Endodermal cell (in vitro differentiated cells): ENCODE measurements around the gene FBXO47. TPM values are rescaled to one million over a fixed set of nuclear protein-coding genes. Genes with fewer than 3 reads are reported as not detected.
"Not testable (repeated sequence)": the region's sequence is repeated elsewhere in the genome, so short reads cannot be mapped to it uniquely, and the experiment has no call there.

ENCODE experiments used
- DNase-seq: peaks from one replicate; pipeline ENCODE4 v3.0.0-alpha.2; 2017
- H3K27ac ChIP-seq: 2 replicates; pipeline ENCODE4 v1.5.1; 2013; ENCODE audit warnings: mild to moderate bottlenecking, low read depth, low read length, moderate library complexity
- H3K27me3 ChIP-seq: 2 replicates; pipeline ENCODE4 v1.6.1; 2013; ENCODE audit warnings: mild to moderate bottlenecking, low read length, moderate library complexity; ENCODE audit not compliant: insufficient read depth, control insufficient read depth, poor library complexity, severe bottlenecking
- H3K36me3 ChIP-seq: 2 replicates; pipeline ENCODE4 v1.7.0; 2013; ENCODE audit warnings: mild to moderate bottlenecking, low read length, moderate library complexity; ENCODE audit not compliant: control insufficient read depth, insufficient read depth
- H3K4me1 ChIP-seq: one replicate; pipeline ENCODE4 v1.7.0; 2013; ENCODE audit warnings: low read length; ENCODE audit not compliant: control insufficient read depth, insufficient read depth
- H3K4me3 ChIP-seq: 2 replicates; pipeline ENCODE4 v1.5.1; 2013; ENCODE audit warnings: mild to moderate bottlenecking, low read length, moderate library complexity
- H3K9ac ChIP-seq: 2 replicates; pipeline ENCODE4 v1.6.1; 2013; ENCODE audit warnings: mild to moderate bottlenecking, low read length, moderate library complexity; ENCODE audit not compliant: poor library complexity, severe bottlenecking; ENCODE audit errors: extremely low read depth
- H3K9me3 ChIP-seq: 2 replicates; pipeline ENCODE4 v1.6.1; 2013; ENCODE audit warnings: mild to moderate bottlenecking, low read length, moderate library complexity; ENCODE audit not compliant: control insufficient read depth
- H3K27ac Mint-ChIP-seq: 2 replicates; pipeline ENCODE4 v1.8.0; 2020; ENCODE audit warnings: mixed read lengths
- H3K27me3 Mint-ChIP-seq: 2 replicates; pipeline ENCODE4 v1.8.0; 2021; ENCODE audit warnings: mild to moderate bottlenecking, mixed read lengths; ENCODE audit not compliant: insufficient read depth
- H3K36me3 Mint-ChIP-seq: 2 replicates; pipeline ENCODE4 v1.8.0; 2020; ENCODE audit warnings: low read depth, mixed read lengths
- H3K4me1 Mint-ChIP-seq: 2 replicates; pipeline ENCODE4 v1.8.0; 2020; ENCODE audit warnings: mixed read lengths
- H3K4me3 Mint-ChIP-seq: 2 replicates; pipeline ENCODE4 v1.8.0; 2020; ENCODE audit warnings: mild to moderate bottlenecking, moderate library complexity, mixed read lengths
- H3K9me3 Mint-ChIP-seq: 2 replicates; pipeline ENCODE4 v1.8.0; 2020; ENCODE audit warnings: mild to moderate bottlenecking, mixed read lengths
- WGBS, 2 experiments: methylation state at CpG; one replicate each; pipeline versions ENCODE4 v1.1.5 to v1.1.7; 2013; ENCODE audit warnings: missing lambda C conversion rate in 2 of 2, mixed read lengths in 1 of 2; ENCODE audit not compliant: insufficient coverage in 1 of 2, insufficient read length in 1 of 2; 5-methylcytosine and 5-hydroxymethylcytosine counted together
- total RNA-seq, 2 donors: library from RNA; stranded (reverse); fragmentation: NEBNext Ultra II Directional in 1 of 2; extraction: Animal tissue kit (Norgen Biotek cat#: 25700) in 1 of 2; gene quantifications; 2 replicates in 1 of 2; 3 replicates in 1 of 2; pipeline ENCODE4 v1.2.1, GENCODE V29; 2021
- TF ChIP-seq, protein P1 (sequence below): fragments of 200-600 bp; sonication (generic); conservative IDR thresholded peaks from 2 replicates; pipeline ENCODE4 v1.5.0; 2021; ENCODE audit warnings: antibody characterized with exemption, mild to moderate bottlenecking

FBXO47 gene
- total RNA-seq, 2 donors from 2014 or later = not detected

DNA sequence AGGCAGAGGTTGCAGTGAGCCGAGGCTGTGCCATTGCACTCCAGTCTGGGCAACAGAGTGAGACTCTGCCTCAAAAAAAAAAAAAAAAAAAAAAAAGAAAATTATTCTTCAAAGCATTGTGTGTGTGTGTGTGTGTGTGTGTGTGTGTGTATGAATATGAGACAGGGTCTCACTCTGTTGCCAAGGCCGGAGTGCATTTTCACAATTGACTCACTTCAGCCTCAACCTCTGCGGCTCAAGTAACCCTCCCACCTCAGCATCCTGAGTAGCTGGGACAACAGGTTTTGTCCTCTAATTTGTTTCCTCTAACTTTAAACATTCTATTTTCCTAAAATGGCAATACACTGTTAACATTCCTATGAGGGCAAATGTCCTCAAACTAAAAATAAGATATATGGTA lies 7.7 kb downstream of the FBXO47 start:
- H3K9me3 Mint-ChIP-seq = no peaks in the 10 kb centered on the region
- WGBS, 2 experiments = 99% methylated on average over 3 of the region's 3 CpGs; no CpG with 5 or more reads in 1 of the 2 experiments
- no peak overlapping the region for H3K27ac Mint-ChIP-seq

DNA sequence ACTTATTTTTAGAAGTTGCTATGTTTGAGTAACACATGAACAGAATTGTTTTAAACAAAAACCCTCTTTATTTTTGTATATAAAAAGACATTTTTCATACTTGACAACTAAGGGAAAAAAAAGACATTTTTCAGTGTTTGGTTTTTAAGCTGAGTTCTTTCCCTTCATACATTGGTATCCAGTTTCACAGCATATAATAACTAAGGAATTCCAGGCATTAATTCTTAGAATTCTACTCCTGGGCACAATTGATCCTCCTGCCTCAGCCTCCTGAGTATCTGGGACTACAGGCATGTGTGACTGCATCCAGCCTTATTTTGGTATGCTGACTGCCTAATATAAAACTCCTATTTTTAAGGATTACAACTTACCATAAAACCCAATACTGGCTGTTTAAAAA lies 8.4 kb downstream of the FBXO47 start:
- no peaks in the 10 kb centered on the region for H3K36me3 Mint-ChIP-seq
- DNase-seq = no peak
- H3K9me3 Mint-ChIP-seq = no peaks in the 10 kb centered on the region
- H3K4me3 Mint-ChIP-seq = no peak overlapping the region
- Histone ChIP-seq H3K27me3 (no peaks in the 10 kb centered on the region), H3K27ac (no peak overlapping the region), H3K9ac (no peak overlapping the region), H3K36me3 (no peaks in the 10 kb centered on the region), H3K4me3 (no peak overlapping the region), H3K9me3 (no peaks in the 10 kb centered on the region), H3K4me1 (no peaks in the 10 kb centered on the region)
- H3K4me1 Mint-ChIP-seq = no peaks in the 10 kb centered on the region
- no peak overlapping the region for H3K27ac Mint-ChIP-seq
- H3K27me3 Mint-ChIP-seq = no peaks in the 10 kb centered on the region
- TF ChIP-seq, protein P1, sequence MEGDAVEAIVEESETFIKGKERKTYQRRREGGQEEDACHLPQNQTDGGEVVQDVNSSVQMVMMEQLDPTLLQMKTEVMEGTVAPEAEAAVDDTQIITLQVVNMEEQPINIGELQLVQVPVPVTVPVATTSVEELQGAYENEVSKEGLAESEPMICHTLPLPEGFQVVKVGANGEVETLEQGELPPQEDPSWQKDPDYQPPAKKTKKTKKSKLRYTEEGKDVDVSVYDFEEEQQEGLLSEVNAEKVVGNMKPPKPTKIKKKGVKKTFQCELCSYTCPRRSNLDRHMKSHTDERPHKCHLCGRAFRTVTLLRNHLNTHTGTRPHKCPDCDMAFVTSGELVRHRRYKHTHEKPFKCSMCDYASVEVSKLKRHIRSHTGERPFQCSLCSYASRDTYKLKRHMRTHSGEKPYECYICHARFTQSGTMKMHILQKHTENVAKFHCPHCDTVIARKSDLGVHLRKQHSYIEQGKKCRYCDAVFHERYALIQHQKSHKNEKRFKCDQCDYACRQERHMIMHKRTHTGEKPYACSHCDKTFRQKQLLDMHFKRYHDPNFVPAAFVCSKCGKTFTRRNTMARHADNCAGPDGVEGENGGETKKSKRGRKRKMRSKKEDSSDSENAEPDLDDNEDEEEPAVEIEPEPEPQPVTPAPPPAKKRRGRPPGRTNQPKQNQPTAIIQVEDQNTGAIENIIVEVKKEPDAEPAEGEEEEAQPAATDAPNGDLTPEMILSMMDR = no peak

More for the DNA sequence above, 7.7 kb downstream of the FBXO47 start:
- Histone ChIP-seq H3K27ac (no peak overlapping the region), H3K9ac (no peak overlapping the region), H3K9me3 (no peaks in the 10 kb centered on the region), H3K4me3 (no peak overlapping the region), H3K4me1 (no peaks in the 10 kb centered on the region), H3K27me3 (no peaks in the 10 kb centered on the region), H3K36me3 (no peaks in the 10 kb centered on the region)
- Mint-ChIP-seq H3K4me3 (no peak overlapping the region), H3K36me3 (no peaks in the 10 kb centered on the region), H3K27me3 (no peaks in the 10 kb centered on the region), H3K4me1 (no peaks in the 10 kb centered on the region)
- no peak for DNase-seq
- TF ChIP-seq, protein P1 = no peak

DNA sequence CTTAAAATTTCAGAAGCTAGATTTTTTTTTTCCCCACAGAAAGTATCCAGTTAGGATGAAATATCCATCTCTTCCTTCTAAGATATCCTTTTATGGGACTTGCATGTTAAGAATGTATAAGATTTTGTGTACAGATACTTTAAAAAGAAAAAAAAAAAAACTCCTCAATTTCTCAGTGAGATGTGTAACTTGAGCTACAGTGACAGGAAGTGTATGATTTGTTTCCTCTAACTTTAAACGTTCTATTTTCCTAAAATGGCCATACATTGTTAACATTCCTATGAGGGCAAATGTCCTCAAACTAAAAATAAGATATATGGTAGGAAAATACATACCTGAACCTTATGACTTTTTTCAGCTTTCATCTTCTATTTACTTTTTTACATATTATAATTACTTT lies 8.9 kb downstream of the FBXO47 start:
- TF ChIP-seq, protein P1 = no peak
- Histone ChIP-seq H3K4me3 (no peak overlapping the region), H3K36me3 (no peaks in the 10 kb centered on the region), H3K27ac (no peak overlapping the region), H3K9ac (no peak overlapping the region), H3K27me3 (no peaks in the 10 kb centered on the region), H3K9me3 (no peaks in the 10 kb centered on the region), H3K4me1 (no peaks in the 10 kb centered on the region)
- no peaks in the 10 kb centered on the region for H3K9me3 Mint-ChIP-seq
- H3K36me3 Mint-ChIP-seq = no peaks in the 10 kb centered on the region
- H3K4me1 Mint-ChIP-seq = no peaks in the 10 kb centered on the region
- H3K27ac Mint-ChIP-seq = no peak overlapping the region
- DNase-seq = no peak
- H3K27me3 Mint-ChIP-seq = no peaks in the 10 kb centered on the region
- WGBS, 2 experiments = 60% methylated on average over 1 of the region's 1 CpG; no CpG with 5 or more reads in 1 of the 2 experiments
- H3K4me3 Mint-ChIP-seq = no peak overlapping the region

DNA sequence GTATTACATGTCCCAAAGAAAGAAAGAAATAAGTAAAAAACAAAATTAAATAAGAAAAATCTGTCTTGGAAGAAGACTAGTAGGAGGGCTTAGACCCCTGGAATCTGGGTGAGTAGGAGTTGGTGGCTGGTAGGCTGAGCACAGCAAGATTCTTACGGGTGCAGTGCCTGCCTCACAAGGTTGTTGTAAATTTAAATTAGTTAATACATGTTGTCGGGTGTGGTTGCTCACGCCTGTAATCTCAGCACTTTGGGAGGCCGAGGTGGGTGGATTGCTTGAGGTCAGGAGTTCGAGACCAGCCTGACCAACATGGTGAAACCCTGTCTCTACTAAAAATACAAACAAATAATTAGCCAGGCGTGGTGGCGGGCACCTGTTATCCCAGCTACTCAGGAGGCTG lies 13.4 kb downstream of the FBXO47 start:
- H3K4me1 ChIP-seq, DNase-seq, H3K36me3 Mint-ChIP-seq, H3K9me3 Mint-ChIP-seq, H3K27me3 Mint-ChIP-seq, H3K4me3 ChIP-seq, H3K4me3 Mint-ChIP-seq, H3K36me3 ChIP-seq, H3K4me1 Mint-ChIP-seq, H3K27me3 ChIP-seq, H3K9ac ChIP-seq, H3K27ac ChIP-seq, H3K9me3 ChIP-seq, H3K27ac Mint-ChIP-seq: not testable (repeated sequence)
- whole genome bisulfite sequencing, 2 experiments = 83 to 90% methylated on average over 2 to 5 of the region's 7 CpGs
